ENCODE results near the gene RC3H2. TPM values are rescaled to one million over a fixed set of nuclear protein-coding genes. Genes with fewer than 3 reads are reported as not detected.

The RC3H2 gene
- total and polyA plus RNA-seq, 2 of the 13 experiments (the other 11 are each of a cell fraction or from before 2014, with no cell fraction given), result 21.0 to 36.4 TPM

DNA sequence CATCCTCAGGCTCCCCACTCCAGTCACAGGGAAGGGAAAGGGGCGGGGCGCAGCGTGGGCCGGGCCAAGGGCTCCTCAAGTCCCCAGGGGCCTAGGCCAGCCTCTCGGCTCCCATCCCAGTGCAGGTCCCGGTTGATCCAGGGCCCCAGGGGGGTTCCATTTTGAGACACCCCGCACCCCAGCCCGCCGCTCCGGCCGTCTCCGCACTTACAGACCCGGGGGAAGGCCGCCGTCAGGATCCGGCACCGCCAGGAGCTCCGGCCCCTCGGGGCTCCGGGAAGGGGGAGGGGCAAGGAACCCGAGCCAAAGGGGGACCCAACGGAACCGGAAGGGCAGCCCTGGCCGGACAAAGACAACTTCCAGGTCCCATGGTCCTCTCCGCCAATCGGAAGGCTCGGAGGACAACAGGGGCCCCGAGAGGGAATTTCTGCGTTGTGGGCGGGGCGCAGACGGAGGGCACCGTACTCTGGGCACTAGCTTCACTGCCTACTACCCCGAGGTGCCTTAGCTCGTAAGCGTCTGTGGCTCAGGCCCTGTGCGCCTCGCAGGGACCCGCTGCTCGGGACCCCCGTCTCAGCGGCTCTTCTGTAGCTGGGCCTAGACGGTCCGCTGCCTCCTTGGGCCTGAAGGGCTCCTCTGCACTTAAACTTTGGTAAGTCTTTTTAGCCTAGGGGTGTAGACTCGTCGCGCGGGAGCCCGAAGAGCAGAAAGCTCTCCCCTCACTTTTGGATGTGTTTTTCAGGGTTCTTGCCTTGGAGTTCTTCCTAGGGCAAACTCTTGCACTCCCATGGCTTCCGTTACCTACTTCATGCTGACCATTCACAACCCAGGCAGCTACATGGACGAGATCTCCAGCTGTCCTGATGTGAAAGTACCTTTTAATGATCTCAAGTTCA, 26.3 kb upstream of the RC3H2 start, which contains the start of gene ZBTB26 (continued):
- peak; percentile 83 for TF ChIP-seq MEIS2 (CRISPR knock-in tag; IDR thresholded peaks at IDR 0.05)
- peak; percentile 90 for TF ChIP-seq NFYC (CRISPR knock-in tag; IDR thresholded peaks at IDR 0.05)
- TF ChIP-seq CCDC6 (CRISPR knock-in tag; IDR thresholded peaks at IDR 0.05), result peak; percentile 38; the same call in 1 of the 2 replicates
- TF ChIP-seq, protein P1, sequence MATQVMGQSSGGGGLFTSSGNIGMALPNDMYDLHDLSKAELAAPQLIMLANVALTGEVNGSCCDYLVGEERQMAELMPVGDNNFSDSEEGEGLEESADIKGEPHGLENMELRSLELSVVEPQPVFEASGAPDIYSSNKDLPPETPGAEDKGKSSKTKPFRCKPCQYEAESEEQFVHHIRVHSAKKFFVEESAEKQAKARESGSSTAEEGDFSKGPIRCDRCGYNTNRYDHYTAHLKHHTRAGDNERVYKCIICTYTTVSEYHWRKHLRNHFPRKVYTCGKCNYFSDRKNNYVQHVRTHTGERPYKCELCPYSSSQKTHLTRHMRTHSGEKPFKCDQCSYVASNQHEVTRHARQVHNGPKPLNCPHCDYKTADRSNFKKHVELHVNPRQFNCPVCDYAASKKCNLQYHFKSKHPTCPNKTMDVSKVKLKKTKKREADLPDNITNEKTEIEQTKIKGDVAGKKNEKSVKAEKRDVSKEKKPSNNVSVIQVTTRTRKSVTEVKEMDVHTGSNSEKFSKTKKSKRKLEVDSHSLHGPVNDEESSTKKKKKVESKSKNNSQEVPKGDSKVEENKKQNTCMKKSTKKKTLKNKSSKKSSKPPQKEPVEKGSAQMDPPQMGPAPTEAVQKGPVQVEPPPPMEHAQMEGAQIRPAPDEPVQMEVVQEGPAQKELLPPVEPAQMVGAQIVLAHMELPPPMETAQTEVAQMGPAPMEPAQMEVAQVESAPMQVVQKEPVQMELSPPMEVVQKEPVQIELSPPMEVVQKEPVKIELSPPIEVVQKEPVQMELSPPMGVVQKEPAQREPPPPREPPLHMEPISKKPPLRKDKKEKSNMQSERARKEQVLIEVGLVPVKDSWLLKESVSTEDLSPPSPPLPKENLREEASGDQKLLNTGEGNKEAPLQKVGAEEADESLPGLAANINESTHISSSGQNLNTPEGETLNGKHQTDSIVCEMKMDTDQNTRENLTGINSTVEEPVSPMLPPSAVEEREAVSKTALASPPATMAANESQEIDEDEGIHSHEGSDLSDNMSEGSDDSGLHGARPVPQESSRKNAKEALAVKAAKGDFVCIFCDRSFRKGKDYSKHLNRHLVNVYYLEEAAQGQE (IDR thresholded peaks at IDR 0.05; ENCODE audit: borderline replicate concordance in 1 of 2, low read depth in 1 of 2, low read length in 2 of 2), result peak in 1 of 2 experiments; percentile 22; a peak in 1 of 4 replicates
- TF ChIP-seq MTA3 (CRISPR knock-in tag; IDR thresholded peaks at IDR 0.05), result no peak
- peak; percentile 43; the same call in 1 of the 2 replicates for TF ChIP-seq ZNF768 (CRISPR knock-in tag; IDR thresholded peaks at IDR 0.05)
- no peak for TF ChIP-seq ZNF24 (IDR thresholded peaks at IDR 0.05)
- TF ChIP-seq KMT2A (CRISPR knock-in tag; IDR thresholded peaks at IDR 0.05), result peak; percentile 89
- peak; percentile 99 for TF ChIP-seq PHF8 (CRISPR knock-in tag; IDR thresholded peaks at IDR 0.05)
- no peak for TF ChIP-seq DNMT3B (CRISPR knock-in tag; conservative IDR thresholded peaks at IDR 0.05)
- TF ChIP-seq SMAD3 (CRISPR knock-in tag; IDR thresholded peaks at IDR 0.05), result peak; percentile 82; the same call in 1 of the 2 replicates
- peak; percentile 98 for TF ChIP-seq ZFY (CRISPR knock-in tag; IDR thresholded peaks at IDR 0.05)
- no peak for TF ChIP-seq ZNF660 (CRISPR knock-in tag; IDR thresholded peaks at IDR 0.05; ENCODE audit: borderline replicate concordance, low read depth)
- 0 out of 2 replicates have a peak, but pooled peaks have one; percentile 26 for TF ChIP-seq AKAP8 (CRISPR knock-in tag; IDR thresholded peaks at IDR 0.05)
- TF ChIP-seq TP53 (CRISPR knock-in tag; conservative IDR thresholded peaks at IDR 0.05), result 0 out of 2 replicates have a peak, but pooled peaks have one; percentile 36
- peak; percentile 84; the same call in 1 of the 2 replicates for TF ChIP-seq FOXC1 (CRISPR knock-in tag; IDR thresholded peaks at IDR 0.05; ENCODE audit: borderline replicate concordance)
- TF ChIP-seq, protein P2, sequence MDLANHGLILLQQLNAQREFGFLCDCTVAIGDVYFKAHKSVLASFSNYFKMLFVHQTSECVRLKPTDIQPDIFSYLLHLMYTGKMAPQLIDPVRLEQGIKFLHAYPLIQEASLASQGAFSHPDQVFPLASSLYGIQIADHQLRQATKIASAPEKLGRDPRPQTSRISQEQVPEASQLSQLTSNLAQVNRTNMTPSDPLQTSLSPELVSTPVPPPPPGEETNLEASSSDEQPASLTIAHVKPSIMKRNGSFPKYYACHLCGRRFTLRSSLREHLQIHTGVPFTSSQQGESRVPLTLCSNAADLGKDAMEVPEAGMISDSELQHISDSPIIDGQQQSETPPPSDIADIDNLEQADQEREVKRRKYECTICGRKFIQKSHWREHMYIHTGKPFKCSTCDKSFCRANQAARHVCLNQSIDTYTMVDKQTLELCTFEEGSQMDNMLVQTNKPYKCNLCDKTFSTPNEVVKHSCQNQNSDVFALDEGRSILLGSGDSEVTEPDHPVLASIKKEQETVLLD (CRISPR knock-in tag; IDR thresholded peaks at IDR 0.05; ENCODE audit: low read depth), result peak; percentile 57; the same call in 1 of the 2 replicates
- TF ChIP-seq ELF1 (CRISPR knock-in tag; IDR thresholded peaks at IDR 0.05), result peak; percentile 85
- TF ChIP-seq, protein P3, sequence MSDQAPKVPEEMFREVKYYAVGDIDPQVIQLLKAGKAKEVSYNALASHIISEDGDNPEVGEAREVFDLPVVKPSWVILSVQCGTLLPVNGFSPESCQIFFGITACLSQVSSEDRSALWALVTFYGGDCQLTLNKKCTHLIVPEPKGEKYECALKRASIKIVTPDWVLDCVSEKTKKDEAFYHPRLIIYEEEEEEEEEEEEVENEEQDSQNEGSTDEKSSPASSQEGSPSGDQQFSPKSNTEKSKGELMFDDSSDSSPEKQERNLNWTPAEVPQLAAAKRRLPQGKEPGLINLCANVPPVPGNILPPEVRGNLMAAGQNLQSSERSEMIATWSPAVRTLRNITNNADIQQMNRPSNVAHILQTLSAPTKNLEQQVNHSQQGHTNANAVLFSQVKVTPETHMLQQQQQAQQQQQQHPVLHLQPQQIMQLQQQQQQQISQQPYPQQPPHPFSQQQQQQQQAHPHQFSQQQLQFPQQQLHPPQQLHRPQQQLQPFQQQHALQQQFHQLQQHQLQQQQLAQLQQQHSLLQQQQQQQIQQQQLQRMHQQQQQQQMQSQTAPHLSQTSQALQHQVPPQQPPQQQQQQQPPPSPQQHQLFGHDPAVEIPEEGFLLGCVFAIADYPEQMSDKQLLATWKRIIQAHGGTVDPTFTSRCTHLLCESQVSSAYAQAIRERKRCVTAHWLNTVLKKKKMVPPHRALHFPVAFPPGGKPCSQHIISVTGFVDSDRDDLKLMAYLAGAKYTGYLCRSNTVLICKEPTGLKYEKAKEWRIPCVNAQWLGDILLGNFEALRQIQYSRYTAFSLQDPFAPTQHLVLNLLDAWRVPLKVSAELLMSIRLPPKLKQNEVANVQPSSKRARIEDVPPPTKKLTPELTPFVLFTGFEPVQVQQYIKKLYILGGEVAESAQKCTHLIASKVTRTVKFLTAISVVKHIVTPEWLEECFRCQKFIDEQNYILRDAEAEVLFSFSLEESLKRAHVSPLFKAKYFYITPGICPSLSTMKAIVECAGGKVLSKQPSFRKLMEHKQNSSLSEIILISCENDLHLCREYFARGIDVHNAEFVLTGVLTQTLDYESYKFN (CRISPR knock-in tag; conservative IDR thresholded peaks at IDR 0.05), result peak; percentile 71
- 0 out of 2 replicates have a peak, but pooled peaks have one; percentile 54 for TF ChIP-seq ZNF773 (CRISPR knock-in tag; IDR thresholded peaks at IDR 0.05; ENCODE audit: borderline replicate concordance)
- TF ChIP-seq MEF2D (CRISPR knock-in tag; IDR thresholded peaks at IDR 0.05), result peak; percentile 42; the same call in 1 of the 2 replicates
- peak; percentile 62 for TF ChIP-seq ZNF572 (CRISPR knock-in tag; IDR thresholded peaks at IDR 0.05)
